Mesodermal cell (in vitro differentiated cells): Measurements from ENCODE around the gene TSKU.

Experiments
- H3K27ac ChIP-seq: 2 replicates; pipeline ENCODE4 v1.7.0; 2013; ENCODE audit warnings: mild to moderate bottlenecking, low read depth, low read length, moderate library complexity; ENCODE audit not compliant: severe bottlenecking
- H3K36me3 ChIP-seq: 2 replicates; pipeline ENCODE4 v1.7.1; 2013; ENCODE audit warnings: mild to moderate bottlenecking, low read length, moderate library complexity; ENCODE audit not compliant: control insufficient read depth, insufficient read depth
- H3K4me1 ChIP-seq: one replicate; pipeline ENCODE4 v1.7.1; 2013; ENCODE audit warnings: mild to moderate bottlenecking, low read length; ENCODE audit not compliant: insufficient read depth, control insufficient read depth, poor library complexity, severe bottlenecking
- H3K4me3 ChIP-seq: 2 replicates; pipeline ENCODE4 v1.7.0; 2013; ENCODE audit warnings: low read length, control low read depth, mild to moderate bottlenecking; ENCODE audit not compliant: insufficient read depth, poor library complexity, severe bottlenecking; ENCODE audit errors: extremely low read depth
- H3K9me3 ChIP-seq: 2 replicates; pipeline ENCODE4 v1.7.1; 2013; ENCODE audit warnings: mild to moderate bottlenecking, low read length, moderate library complexity; ENCODE audit not compliant: control insufficient read depth
- WGBS, 2 experiments: methylation state at CpG; one replicate each; pipeline ENCODE4 v1.1.5; 2013; ENCODE audit warnings: missing lambda C conversion rate in 2 of 2; ENCODE audit not compliant: insufficient coverage in 2 of 2; 5-methylcytosine and 5-hydroxymethylcytosine counted together

The TSKU gene

GRCh38 chr11:76763573-76764346 lies 19.4 kb upstream of the TSKU start:
- H3K4me3 ChIP-seq, result no peak overlapping the region
- H3K4me1 ChIP-seq, result peaks cover 27% of the 10 kb centered on the region
- H3K36me3 ChIP-seq, result no peaks in the 10 kb centered on the region
- whole genome bisulfite sequencing, 2 experiments, result 79 to 86% methylated on average over 4 to 5 of the region's 5 CpGs
- H3K9me3 ChIP-seq, result no peaks in the 10 kb centered on the region
- H3K27ac ChIP-seq, result no peak overlapping the region

- H3K4me3 ChIP-seq, result no peak overlapping the region
- no peak overlapping the region for H3K27ac ChIP-seq
- peaks cover 36% of the 10 kb centered on the region for H3K4me1 ChIP-seq
- H3K9me3 ChIP-seq, result no peaks in the 10 kb centered on the region
- no peaks in the 10 kb centered on the region for H3K36me3 ChIP-seq
- 86 to 89% methylated on average over 10 of the region's 10 CpGs for WGBS, 2 experiments
Observed at GRCh38 chr11:76764941-76765665, 18.1 kb upstream of the TSKU start.

GRCh38 chr11:76765863-76766350 lies 17.2 kb upstream of the TSKU start:
- 91 to 93% methylated on average over 4 to 5 of the region's 5 CpGs for WGBS, 2 experiments
- Histone ChIP-seq H3K4me3 (no peak overlapping the region), H3K9me3 (no peaks in the 10 kb centered on the region), H3K4me1 (peaks cover 44% of the 10 kb centered on the region), H3K36me3 (no peaks in the 10 kb centered on the region), H3K27ac (no peak overlapping the region)

- no peaks in the 10 kb centered on the region for H3K36me3 ChIP-seq
- no peak overlapping the region for H3K27ac ChIP-seq
- H3K4me1 ChIP-seq, result peaks cover 45% of the 10 kb centered on the region
- no peak overlapping the region for H3K4me3 ChIP-seq
- 77 to 100% methylated on average over 2 to 3 of the region's 6 CpGs for WGBS, 2 experiments
- H3K9me3 ChIP-seq, result no peaks in the 10 kb centered on the region
Observed at GRCh38 chr11:76766521-76766920, 16.6 kb upstream of the TSKU start.

GRCh38 chr11:76767659-76768058 lies 15.5 kb upstream of the TSKU start:
- Histone ChIP-seq H3K4me3 (no peak overlapping the region), H3K9me3 (no peaks in the 10 kb centered on the region), H3K36me3 (no peaks in the 10 kb centered on the region), H3K4me1 (peaks cover 45% of the 10 kb centered on the region), H3K27ac (no peak overlapping the region)
- 49 to 67% methylated on average over 4 to 5 of the region's 5 CpGs for WGBS, 2 experiments

GRCh38 chr11:76768088-76768908 lies 14.9 kb upstream of the TSKU start:
- no peak overlapping the region for H3K4me3 ChIP-seq
- no peaks in the 10 kb centered on the region for H3K36me3 ChIP-seq
- H3K9me3 ChIP-seq, result no peaks in the 10 kb centered on the region
- peak overlapping the region; percentile 41 for H3K27ac ChIP-seq
- H3K4me1 ChIP-seq, result peaks cover 41% of the 10 kb centered on the region
- WGBS, 2 experiments, result 9 to 16% methylated on average over 4 to 6 of the region's 7 CpGs

GRCh38 chr11:76768909-76769560 lies 14.1 kb upstream of the TSKU start:
- Histone ChIP-seq H3K27ac (peak overlapping the region; percentile 41), H3K4me1 (peaks cover 36% of the 10 kb centered on the region)

GRCh38 chr11:76769645-76770586 lies 13.2 kb upstream of the TSKU start:
- 89 to 90% methylated on average over 9 to 11 of the region's 13 CpGs for WGBS, 2 experiments
- H3K4me1 ChIP-seq, result peaks cover 33% of the 10 kb centered on the region
- H3K36me3 ChIP-seq, result no peaks in the 10 kb centered on the region
- H3K27ac ChIP-seq, result no peak overlapping the region
- no peak overlapping the region for H3K4me3 ChIP-seq
- peaks cover 2% of the 10 kb centered on the region for H3K9me3 ChIP-seq

More at GRCh38 chr11:76768909-76769560, 14.1 kb upstream of the TSKU start:
- no peaks in the 10 kb centered on the region for H3K36me3 ChIP-seq
- H3K9me3 ChIP-seq, result no peaks in the 10 kb centered on the region
- no peak overlapping the region for H3K4me3 ChIP-seq
- WGBS, 2 experiments, result 47 to 52% methylated on average over 6 to 8 of the region's 10 CpGs

- H3K4me3 ChIP-seq, result no peak overlapping the region
- no peaks in the 10 kb centered on the region for H3K36me3 ChIP-seq
- peaks cover 11% of the 10 kb centered on the region for H3K9me3 ChIP-seq
- WGBS, 2 experiments, result 51 to 65% methylated on average over 5 of the region's 6 CpGs
- H3K4me1 ChIP-seq, result peaks cover 33% of the 10 kb centered on the region
- H3K27ac ChIP-seq, result no peak overlapping the region
Observed at GRCh38 chr11:76770642-76771445, 12.3 kb upstream of the TSKU start.
